Endothelial cell (in vitro differentiated cells): ENCODE measurements around the gene ANXA11. TPM values are rescaled to one million over a fixed set of nuclear protein-coding genes. Genes with fewer than 3 reads are reported as not detected.

Experiments
- DNase-seq: peaks from one replicate; pipeline ENCODE4 v3.0.0; 2021; ENCODE audit warnings: low spot score
- H3K27ac Mint-ChIP-seq: one replicate; pipeline ENCODE4 v1.8.0; 2021; ENCODE audit warnings: mixed read lengths, inconsistent platforms; ENCODE audit not compliant: unreplicated experiment
- H3K27me3 Mint-ChIP-seq: one replicate; pipeline ENCODE4 v1.8.0; 2021; ENCODE audit warnings: mild to moderate bottlenecking, moderate library complexity, mixed read lengths, inconsistent platforms; ENCODE audit not compliant: unreplicated experiment
- H3K36me3 Mint-ChIP-seq: one replicate; pipeline ENCODE4 v1.8.0; 2021; ENCODE audit warnings: mild to moderate bottlenecking, low read depth, mixed read lengths, inconsistent platforms; ENCODE audit not compliant: unreplicated experiment
- H3K4me1 Mint-ChIP-seq: one replicate; pipeline ENCODE4 v1.8.0; 2021; ENCODE audit warnings: mild to moderate bottlenecking, mixed read lengths, inconsistent platforms; ENCODE audit not compliant: unreplicated experiment
- H3K4me3 Mint-ChIP-seq: one replicate; pipeline ENCODE4 v1.8.0; 2021; ENCODE audit warnings: mild to moderate bottlenecking, mixed read lengths, inconsistent platforms; ENCODE audit not compliant: unreplicated experiment
- H3K9me3 Mint-ChIP-seq: one replicate; pipeline ENCODE4 v1.8.0; 2021; ENCODE audit warnings: mixed read lengths, inconsistent platforms; ENCODE audit not compliant: unreplicated experiment
- CTCF ChIP-seq: fragments of 200-600 bp; sonication (generic); IDR thresholded peaks from one replicate; pipeline ENCODE4 v1.5.0; 2021; ENCODE audit warnings: antibody characterized with exemption; ENCODE audit not compliant: unreplicated experiment
- total RNA-seq: library from RNA; stranded (reverse); fragmentation: NEBNext Ultra II Directional; extraction: Animal tissue kit (Norgen Biotek cat#: 25700); gene quantifications from one replicate; pipeline ENCODE4 v1.2.1, GENCODE V29; 2021; ENCODE audit not compliant: unreplicated experiment

The ANXA11 gene
- total RNA-seq, 1 donor from 2014 or later, result 133 TPM

- Mint-ChIP-seq H3K27me3 (peaks cover 3% of the 10 kb centered on the region), H3K4me1 (no peaks in the 10 kb centered on the region), H3K4me3 (no peak overlapping the region), H3K36me3 (no peaks in the 10 kb centered on the region), H3K9me3 (no peaks in the 10 kb centered on the region), H3K27ac (no peak overlapping the region)
- no peak for TF ChIP-seq CTCF
- no peak for DNase-seq
Measured at GRCh38 chr10:80177781-80178636, 27.3 kb downstream of the ANXA11 start.

GRCh38 chr10:80176526-80176925 lies 28.8 kb downstream of the ANXA11 start:
- Mint-ChIP-seq H3K4me1 (peaks cover 4% of the 10 kb centered on the region), H3K27ac (no peak overlapping the region), H3K4me3 (no peak overlapping the region), H3K27me3 (peaks cover 2% of the 10 kb centered on the region), H3K9me3 (no peaks in the 10 kb centered on the region), H3K36me3 (no peaks in the 10 kb centered on the region)
- no peak for TF ChIP-seq CTCF
- DNase-seq, result no peak

- H3K27ac Mint-ChIP-seq, result no peak overlapping the region
- no peak for TF ChIP-seq CTCF
- no peaks in the 10 kb centered on the region for H3K9me3 Mint-ChIP-seq
- peaks cover 4% of the 10 kb centered on the region for H3K27me3 Mint-ChIP-seq
- peaks cover 7% of the 10 kb centered on the region for H3K36me3 Mint-ChIP-seq
- peaks cover 7% of the 10 kb centered on the region for H3K4me1 Mint-ChIP-seq
- no peak overlapping the region for H3K4me3 Mint-ChIP-seq
- DNase-seq, result no peak
Measured at GRCh38 chr10:80174641-80175395, 30.5 kb downstream of the ANXA11 start.

GRCh38 chr10:80173466-80173865 lies 31.9 kb downstream of the ANXA11 start:
- TF ChIP-seq CTCF, result no peak
- no peak for DNase-seq
- Mint-ChIP-seq H3K9me3 (no peaks in the 10 kb centered on the region), H3K4me1 (peaks cover 7% of the 10 kb centered on the region), H3K27ac (no peak overlapping the region), H3K36me3 (peaks cover 10% of the 10 kb centered on the region), H3K27me3 (peaks cover 5% of the 10 kb centered on the region), H3K4me3 (no peak overlapping the region)

- no peaks in the 10 kb centered on the region for H3K9me3 Mint-ChIP-seq
- H3K36me3 Mint-ChIP-seq, result peaks cover 10% of the 10 kb centered on the region
- peaks cover 8% of the 10 kb centered on the region for H3K27me3 Mint-ChIP-seq
- H3K27ac Mint-ChIP-seq, result no peak overlapping the region
- TF ChIP-seq CTCF, result no peak
- DNase-seq, result no peak
- H3K4me1 Mint-ChIP-seq, result peaks cover 7% of the 10 kb centered on the region
- no peak overlapping the region for H3K4me3 Mint-ChIP-seq
Measured at GRCh38 chr10:80172896-80173295, 32.4 kb downstream of the ANXA11 start.
